Parathyroid adenoma (tissue), 2 donors: ENCODE results near the gene SLC4A1.

Experiments
- H2AFZ ChIP-seq: fragments of 300-600 bp; sonication (generic); one replicate; pipeline ENCODE4 v1.7.0; 2017; ENCODE audit warnings: antibody characterized with exemption, mild to moderate bottlenecking
- H3K27ac ChIP-seq: fragments of 300-600 bp; sonication (generic); one replicate; pipeline ENCODE4 v1.7.0; 2017
- H3K27me3 ChIP-seq: fragments of 300-600 bp; sonication (generic); one replicate; pipeline ENCODE4 v1.7.0; 2017; ENCODE audit warnings: low read length; ENCODE audit not compliant: control insufficient read depth, insufficient read depth
- H3K36me3 ChIP-seq: fragments of 300-600 bp; sonication (generic); one replicate; pipeline ENCODE4 v1.7.0; 2017; ENCODE audit warnings: low read length; ENCODE audit not compliant: control insufficient read depth, insufficient read depth
- H3K4me1 ChIP-seq: fragments of 300-600 bp; sonication (generic); one replicate; pipeline ENCODE4 v1.7.0; 2017; ENCODE audit warnings: control low read depth
- H3K4me2 ChIP-seq: fragments of 300-600 bp; sonication (generic); one replicate; pipeline ENCODE4 v1.7.0; 2017; ENCODE audit warnings: low read length
- H3K4me3 ChIP-seq: fragments of 300-600 bp; sonication (generic); one replicate; pipeline ENCODE4 v1.7.0; 2017; ENCODE audit warnings: low read depth, low read length
- H3K79me2 ChIP-seq: fragments of 300-600 bp; sonication (generic); one replicate; pipeline ENCODE4 v1.7.0; 2017; ENCODE audit warnings: control low read depth
- H3K9ac ChIP-seq: fragments of 300-600 bp; sonication (generic); one replicate; pipeline ENCODE4 v1.7.0; 2017; ENCODE audit warnings: mild to moderate bottlenecking
- H3K9me3 ChIP-seq: fragments of 300-600 bp; sonication (generic); one replicate; pipeline ENCODE4 v1.7.0; 2017; ENCODE audit warnings: low read length; ENCODE audit not compliant: control insufficient read depth
- TF ChIP-seq, protein P1 (sequence below): fragments of 300-600 bp; sonication (generic); IDR thresholded peaks from one replicate; pipeline ENCODE4 v1.7.0; 2017; ENCODE audit warnings: antibody characterized with exemption, mild to moderate bottlenecking
- donor health status: primary hyperparathyroidism.

SLC4A1 gene

DNA sequence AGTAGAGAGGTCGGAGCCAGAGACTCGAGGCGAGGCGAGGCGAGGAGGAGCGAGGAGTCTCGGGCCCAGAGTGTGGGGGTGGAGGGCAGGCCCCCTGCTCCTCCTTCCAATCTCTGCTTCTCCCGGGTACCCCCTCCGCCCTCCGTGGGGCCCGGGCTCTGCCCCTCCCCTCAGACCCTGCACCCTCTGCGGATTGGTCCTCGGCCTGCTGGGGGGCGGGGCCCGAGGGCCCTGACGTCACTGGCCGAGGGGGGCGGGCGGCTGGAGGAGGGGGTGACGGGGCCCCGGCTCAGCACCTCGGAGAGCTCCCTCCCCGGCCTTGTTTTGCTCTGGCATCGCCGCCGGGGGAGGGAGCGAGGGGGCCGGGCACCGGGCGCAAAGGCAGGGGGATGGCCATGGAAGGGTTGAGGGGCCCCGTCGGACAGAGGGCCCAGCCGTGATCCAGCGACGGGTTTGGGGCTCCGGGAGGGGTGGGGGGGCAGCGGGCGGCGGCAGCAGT lies 40.4 kb upstream of the SLC4A1 start, which contains the start of gene RUNDC3A:
TSS of gene RUNDC3A (plus strand) at position 282 of the 499 bp plus-strand sequence. CDS start 232 bp downstream, outside the sequence.
- Histone ChIP-seq H3K9me3 (no peaks in the 10 kb centered on the region), H3K4me2 (peak within 1 kb of the TSS; percentile 57), H3K36me3 (no peaks in the 10 kb centered on the region), H2AFZ (peak within 1 kb of the TSS; percentile 74), H3K27me3 (no peaks in the 10 kb centered on the region), H3K27ac (peak within 1 kb of the TSS; percentile 94), H3K9ac (peak within 1 kb of the TSS; percentile 21), H3K4me3 (peak within 1 kb of the TSS; percentile 40), H3K79me2 (peaks cover 12% of the 10 kb centered on the region), H3K4me1 (peaks cover 18% of the 10 kb centered on the region)
- TF ChIP-seq, protein P1, sequence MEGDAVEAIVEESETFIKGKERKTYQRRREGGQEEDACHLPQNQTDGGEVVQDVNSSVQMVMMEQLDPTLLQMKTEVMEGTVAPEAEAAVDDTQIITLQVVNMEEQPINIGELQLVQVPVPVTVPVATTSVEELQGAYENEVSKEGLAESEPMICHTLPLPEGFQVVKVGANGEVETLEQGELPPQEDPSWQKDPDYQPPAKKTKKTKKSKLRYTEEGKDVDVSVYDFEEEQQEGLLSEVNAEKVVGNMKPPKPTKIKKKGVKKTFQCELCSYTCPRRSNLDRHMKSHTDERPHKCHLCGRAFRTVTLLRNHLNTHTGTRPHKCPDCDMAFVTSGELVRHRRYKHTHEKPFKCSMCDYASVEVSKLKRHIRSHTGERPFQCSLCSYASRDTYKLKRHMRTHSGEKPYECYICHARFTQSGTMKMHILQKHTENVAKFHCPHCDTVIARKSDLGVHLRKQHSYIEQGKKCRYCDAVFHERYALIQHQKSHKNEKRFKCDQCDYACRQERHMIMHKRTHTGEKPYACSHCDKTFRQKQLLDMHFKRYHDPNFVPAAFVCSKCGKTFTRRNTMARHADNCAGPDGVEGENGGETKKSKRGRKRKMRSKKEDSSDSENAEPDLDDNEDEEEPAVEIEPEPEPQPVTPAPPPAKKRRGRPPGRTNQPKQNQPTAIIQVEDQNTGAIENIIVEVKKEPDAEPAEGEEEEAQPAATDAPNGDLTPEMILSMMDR, result no peak

DNA sequence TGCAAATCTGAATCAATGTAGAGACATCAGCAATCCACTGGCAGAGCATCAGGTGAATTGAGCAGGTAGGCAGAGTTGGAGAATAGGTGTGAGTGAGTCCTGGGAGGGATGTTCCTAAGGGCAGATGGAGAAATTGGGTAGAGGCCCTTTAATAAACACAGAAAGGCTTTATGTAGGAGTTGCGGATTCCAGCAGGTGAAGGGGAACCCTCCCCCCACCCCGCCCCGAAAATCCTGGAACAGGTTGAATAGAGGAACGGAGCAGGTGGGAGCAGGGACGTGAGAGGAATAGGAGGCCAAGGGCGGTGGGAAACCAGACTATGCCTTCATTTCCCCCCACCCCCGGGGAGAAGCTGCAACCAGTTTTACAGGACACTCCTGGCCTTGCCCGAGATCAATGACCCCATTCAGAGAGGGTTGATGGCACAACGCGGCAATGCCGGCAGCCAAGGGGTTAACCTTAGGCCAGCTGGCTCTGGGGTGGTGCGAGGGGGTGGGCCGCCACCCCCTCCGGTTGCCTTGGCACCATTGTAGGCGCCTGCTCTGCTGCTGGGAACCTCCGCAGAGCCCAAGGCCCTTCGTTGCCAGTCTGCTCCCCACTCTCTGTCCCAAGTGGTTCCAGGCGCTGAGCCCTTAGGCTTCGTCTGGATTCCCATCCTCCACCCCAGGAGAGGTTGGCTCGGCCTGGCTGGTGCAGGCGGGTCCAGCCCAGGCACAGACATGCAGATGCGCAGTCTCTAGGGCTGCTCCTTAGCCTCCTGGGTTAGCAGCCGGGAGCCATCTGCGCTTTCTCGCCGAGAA lies 39.7 kb upstream of the SLC4A1 start:
- TF ChIP-seq, protein P1, result no peak
- Histone ChIP-seq H3K27ac (peak overlapping the region; percentile 94), H3K27me3 (no peaks in the 10 kb centered on the region), H3K36me3 (no peaks in the 10 kb centered on the region), H3K4me3 (peak overlapping the region; percentile 40), H3K79me2 (peaks cover 12% of the 10 kb centered on the region), H3K9me3 (no peaks in the 10 kb centered on the region), H2AFZ (peak overlapping the region; percentile 74), H3K9ac (peak overlapping the region; percentile 14), H3K4me1 (peaks cover 18% of the 10 kb centered on the region), H3K4me2 (peak overlapping the region; percentile 57)

DNA sequence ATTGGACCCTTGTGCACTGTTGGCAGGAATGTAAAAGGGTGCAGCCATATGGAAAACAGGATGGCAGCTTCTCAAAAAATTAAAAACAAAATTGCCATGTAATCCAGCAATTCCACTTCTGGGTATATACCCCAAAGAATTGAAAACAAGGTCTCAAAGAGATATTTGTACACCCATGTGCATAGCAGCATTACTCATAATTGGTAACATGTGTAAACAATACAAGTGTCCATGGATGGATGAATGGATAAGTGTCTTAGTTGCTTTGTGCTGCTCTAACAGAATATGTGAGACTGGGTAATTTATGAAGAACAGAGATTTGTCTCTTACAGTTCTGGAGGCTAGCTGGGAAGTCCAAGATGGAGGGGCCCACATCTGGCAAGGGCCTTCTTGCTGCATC lies 36.7 kb upstream of the SLC4A1 start:
- H3K4me2 ChIP-seq, result no peak overlapping the region
- H3K4me1 ChIP-seq, result peaks cover 12% of the 10 kb centered on the region
- no peak overlapping the region for H3K27ac ChIP-seq
- H3K36me3 ChIP-seq, result no peaks in the 10 kb centered on the region
- H3K4me3 ChIP-seq, result no peak overlapping the region
- peaks cover 12% of the 10 kb centered on the region for H3K79me2 ChIP-seq
- no peaks in the 10 kb centered on the region for H3K9me3 ChIP-seq
- no peak overlapping the region for H2AFZ ChIP-seq
- TF ChIP-seq, protein P1, result no peak
- H3K27me3 ChIP-seq, result no peaks in the 10 kb centered on the region
- H3K9ac ChIP-seq, result no peak overlapping the region

DNA sequence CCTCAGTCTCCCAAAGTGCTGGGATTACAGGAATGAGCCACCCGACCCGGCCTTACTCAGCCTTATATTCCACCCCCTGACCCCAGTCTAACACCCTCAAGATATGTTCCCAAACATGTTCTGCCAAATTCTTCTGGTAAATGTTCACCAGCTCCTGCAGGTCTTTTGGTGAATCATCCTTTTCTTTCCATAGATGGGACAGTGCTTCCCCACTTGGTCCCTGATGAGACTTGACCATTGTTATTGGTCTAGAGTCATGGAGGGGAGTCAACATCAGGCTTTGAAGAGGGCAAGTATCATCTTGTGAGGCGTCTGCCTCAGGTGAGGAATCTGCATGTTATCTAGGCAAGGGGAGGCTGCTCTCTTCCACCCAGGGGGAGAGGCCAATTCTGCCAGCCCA lies 30.0 kb upstream of the SLC4A1 start:
- H3K9me3 ChIP-seq, result no peaks in the 10 kb centered on the region
- no peak overlapping the region for H3K27ac ChIP-seq
- no peaks in the 10 kb centered on the region for H3K79me2 ChIP-seq
- H3K4me1 ChIP-seq, result no peaks in the 10 kb centered on the region
- H3K4me2 ChIP-seq, result no peak overlapping the region
- TF ChIP-seq, protein P1, result no peak
- no peaks in the 10 kb centered on the region for H3K27me3 ChIP-seq
- H3K36me3 ChIP-seq, result no peaks in the 10 kb centered on the region
- H3K9ac ChIP-seq, result no peak overlapping the region
- H3K4me3 ChIP-seq, result no peak overlapping the region
- no peak overlapping the region for H2AFZ ChIP-seq
